HL-60/S4 treated with phorbol 12-myristate 13-acetate at 8.2 ng/mL for 4 days and 3 days (cell line): ENCODE data around the gene SCYL1.

Experiments used
- in situ Hi-C: fragments of 300-500 bp; cut with MboI; formaldehyde crosslinking; loops from 2 replicates; pipeline ENCODE4 v1.15.0; 2022; ENCODE audit warnings: low sequenced_read_pairs

The SCYL1 gene

GRCh38 chr11:65579291-65579690 lies 54.4 kb downstream of the SCYL1 start:
- in situ Hi-C loops, result no loop called here

DNA sequence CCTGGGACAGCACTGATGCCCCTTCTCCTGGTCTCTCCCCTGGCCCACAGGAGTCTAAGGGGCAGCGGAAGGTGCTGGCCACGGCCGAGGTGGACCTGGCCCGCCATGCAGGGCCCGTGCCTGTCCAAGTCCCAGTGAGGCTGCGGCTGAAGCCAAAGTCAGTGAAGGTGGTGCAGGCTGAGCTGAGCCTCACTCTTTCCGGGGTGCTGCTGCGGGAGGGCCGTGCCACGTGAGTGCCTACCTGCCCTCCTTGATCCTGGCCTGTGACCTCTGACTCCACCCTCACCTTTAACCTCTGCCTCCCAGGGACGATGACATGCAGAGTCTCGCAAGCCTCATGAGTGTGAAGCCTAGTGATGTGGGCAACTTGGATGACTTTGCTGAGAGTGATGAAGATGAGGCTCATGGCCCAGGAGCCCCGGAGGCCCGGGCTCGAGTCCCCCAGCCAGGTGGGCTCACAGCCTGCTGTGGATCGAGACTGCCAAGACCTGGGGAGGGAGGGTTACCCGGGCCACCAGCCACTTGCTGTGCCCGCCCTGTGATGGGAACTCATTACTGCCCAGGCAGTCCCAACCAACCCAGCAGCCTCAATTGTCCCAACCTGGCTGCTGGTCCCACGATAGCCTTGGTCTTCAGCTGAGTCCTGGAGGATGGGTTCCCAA lies 55.3 kb downstream of the SCYL1 start:
- in situ Hi-C loops, result no loop called here

- in situ Hi-C loops, result no loop called here
Measured at GRCh38 chr11:65580756-65581155, 55.9 kb downstream of the SCYL1 start.

DNA sequence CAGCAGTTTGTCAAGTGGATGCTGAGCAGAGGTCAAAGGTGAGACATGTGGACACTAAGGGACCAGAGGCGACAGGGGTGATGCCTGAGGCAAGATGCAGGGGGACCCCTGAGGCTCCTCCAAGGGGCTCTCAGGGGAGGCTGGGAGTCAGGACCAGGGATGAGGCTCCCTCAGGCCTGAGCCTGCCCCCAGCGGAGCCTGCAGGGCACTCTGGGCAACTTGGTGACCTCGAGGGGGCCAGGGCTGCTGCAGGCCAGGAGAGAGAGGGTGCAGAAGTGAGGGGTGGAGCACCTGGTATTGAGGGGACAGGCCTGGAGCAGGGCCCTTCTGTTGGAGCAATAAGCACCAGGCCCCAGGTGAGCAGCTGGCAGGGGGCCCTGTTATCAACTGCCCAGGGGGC lies 57.0 kb downstream of the SCYL1 start:
- in situ Hi-C loops, result no loop called here

GRCh38 chr11:65583589-65583988 lies 58.7 kb downstream of the SCYL1 start:
- in situ Hi-C loops, result no loop called here

DNA sequence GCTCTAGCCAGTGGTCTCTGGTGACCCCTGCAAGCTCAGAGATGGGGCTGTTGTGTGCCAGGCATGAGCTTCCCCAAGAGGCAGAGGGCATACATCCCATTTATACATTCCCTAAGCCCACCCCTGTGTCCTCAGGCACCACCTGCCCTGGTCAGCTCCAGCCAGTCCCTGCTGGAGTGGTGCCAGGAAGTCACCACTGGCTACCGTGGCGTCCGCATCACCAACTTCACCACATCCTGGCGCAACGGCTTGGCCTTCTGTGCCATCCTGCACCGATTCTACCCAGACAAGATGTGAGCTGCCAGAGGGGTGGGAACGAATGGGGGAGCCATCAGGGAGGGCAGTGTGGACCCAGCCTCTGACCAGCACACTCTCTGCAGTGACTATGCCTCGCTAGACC lies 59.2 kb downstream of the SCYL1 start:
- in situ Hi-C loops, result no loop called here

- in situ Hi-C loops, result no loop called here
Measured at GRCh38 chr11:65584723-65585171, 59.9 kb downstream of the SCYL1 start.

DNA sequence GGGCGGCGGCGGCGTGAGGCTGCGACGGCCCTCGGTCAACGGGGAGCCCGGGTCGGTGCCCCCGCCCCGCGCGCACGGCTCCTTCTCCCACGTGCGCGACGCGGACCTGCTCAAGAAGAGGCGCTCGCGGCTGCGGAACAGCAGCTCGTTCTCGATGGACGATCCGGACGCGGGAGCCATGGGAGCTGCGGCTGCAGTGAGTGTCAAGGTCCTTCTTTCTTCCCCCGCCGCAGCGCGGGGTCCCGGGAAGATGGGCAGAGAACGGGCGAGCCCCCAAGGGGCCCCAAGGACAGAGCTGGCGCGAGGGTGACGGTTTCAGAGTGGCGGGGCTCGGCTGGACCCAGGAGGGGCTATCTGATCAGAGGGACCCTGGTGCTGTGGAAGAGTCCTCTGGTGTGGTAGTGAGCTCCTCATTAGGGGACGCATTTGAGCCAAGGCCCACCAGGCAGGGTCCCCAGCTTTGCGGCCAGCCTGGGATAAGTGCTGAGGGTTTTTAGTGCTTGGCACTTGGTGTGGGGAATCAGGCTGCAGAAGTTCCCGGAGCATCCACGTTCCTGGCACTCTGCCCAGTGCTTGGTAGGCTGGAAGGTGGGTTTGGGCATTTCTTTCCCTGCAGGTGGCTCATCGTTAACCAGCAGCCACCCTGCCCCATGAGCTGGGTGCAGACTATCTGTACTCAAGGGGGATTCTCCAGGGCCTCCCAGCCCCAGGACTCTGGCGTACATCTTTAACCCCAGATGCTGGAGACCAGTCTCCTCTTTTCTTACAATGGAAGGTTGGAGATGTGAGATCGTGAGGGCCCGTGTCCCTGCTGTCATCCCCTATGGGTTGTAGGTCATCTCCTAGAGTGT lies 60.7 kb downstream of the SCYL1 start:
- in situ Hi-C loops, result no loop called here

- in situ Hi-C loops, result no loop called here
Measured at GRCh38 chr11:65586247-65586630, 61.4 kb downstream of the SCYL1 start.

GRCh38 chr11:65586676-65587075 lies 61.8 kb downstream of the SCYL1 start:
- in situ Hi-C loops, result no loop called here
